Endodermal cell (in vitro differentiated cells): ENCODE results near the gene SGMS1. TPM values are rescaled to one million over a fixed set of nuclear protein-coding genes. Genes with fewer than 3 reads are reported as not detected.

ENCODE experiments used
- DNase-seq: peaks from one replicate; pipeline ENCODE4 v3.0.0-alpha.2; 2017
- H3K27ac ChIP-seq: 2 replicates; pipeline ENCODE4 v1.5.1; 2013; ENCODE audit warnings: mild to moderate bottlenecking, low read depth, low read length, moderate library complexity
- H3K27me3 ChIP-seq: 2 replicates; pipeline ENCODE4 v1.6.1; 2013; ENCODE audit warnings: mild to moderate bottlenecking, low read length, moderate library complexity; ENCODE audit not compliant: insufficient read depth, control insufficient read depth, poor library complexity, severe bottlenecking
- H3K36me3 ChIP-seq: 2 replicates; pipeline ENCODE4 v1.7.0; 2013; ENCODE audit warnings: mild to moderate bottlenecking, low read length, moderate library complexity; ENCODE audit not compliant: control insufficient read depth, insufficient read depth
- H3K4me1 ChIP-seq: one replicate; pipeline ENCODE4 v1.7.0; 2013; ENCODE audit warnings: low read length; ENCODE audit not compliant: control insufficient read depth, insufficient read depth
- H3K4me3 ChIP-seq: 2 replicates; pipeline ENCODE4 v1.5.1; 2013; ENCODE audit warnings: mild to moderate bottlenecking, low read length, moderate library complexity
- H3K9ac ChIP-seq: 2 replicates; pipeline ENCODE4 v1.6.1; 2013; ENCODE audit warnings: mild to moderate bottlenecking, low read length, moderate library complexity; ENCODE audit not compliant: poor library complexity, severe bottlenecking; ENCODE audit errors: extremely low read depth
- H3K9me3 ChIP-seq: 2 replicates; pipeline ENCODE4 v1.6.1; 2013; ENCODE audit warnings: mild to moderate bottlenecking, low read length, moderate library complexity; ENCODE audit not compliant: control insufficient read depth
- H3K27ac Mint-ChIP-seq: 2 replicates; pipeline ENCODE4 v1.8.0; 2020; ENCODE audit warnings: mixed read lengths
- H3K27me3 Mint-ChIP-seq: 2 replicates; pipeline ENCODE4 v1.8.0; 2021; ENCODE audit warnings: mild to moderate bottlenecking, mixed read lengths; ENCODE audit not compliant: insufficient read depth
- H3K36me3 Mint-ChIP-seq: 2 replicates; pipeline ENCODE4 v1.8.0; 2020; ENCODE audit warnings: low read depth, mixed read lengths
- H3K4me1 Mint-ChIP-seq: 2 replicates; pipeline ENCODE4 v1.8.0; 2020; ENCODE audit warnings: mixed read lengths
- H3K4me3 Mint-ChIP-seq: 2 replicates; pipeline ENCODE4 v1.8.0; 2020; ENCODE audit warnings: mild to moderate bottlenecking, moderate library complexity, mixed read lengths
- H3K9me3 Mint-ChIP-seq: 2 replicates; pipeline ENCODE4 v1.8.0; 2020; ENCODE audit warnings: mild to moderate bottlenecking, mixed read lengths
- CTCF ChIP-seq: fragments of 200-600 bp; sonication (generic); conservative IDR thresholded peaks from 2 replicates; pipeline ENCODE4 v1.5.0; 2021; ENCODE audit warnings: antibody characterized with exemption, mild to moderate bottlenecking
- WGBS, 2 experiments: methylation state at CpG; one replicate each; pipeline versions ENCODE4 v1.1.5 to v1.1.7; 2013; ENCODE audit warnings: missing lambda C conversion rate in 2 of 2, mixed read lengths in 1 of 2; ENCODE audit not compliant: insufficient coverage in 1 of 2, insufficient read length in 1 of 2; 5-methylcytosine and 5-hydroxymethylcytosine counted together
- total RNA-seq, 2 donors: library from RNA; stranded (reverse); fragmentation: NEBNext Ultra II Directional in 1 of 2; extraction: Animal tissue kit (Norgen Biotek cat#: 25700) in 1 of 2; gene quantifications; 2 replicates in 1 of 2; 3 replicates in 1 of 2; pipeline ENCODE4 v1.2.1, GENCODE V29; 2021

Gene SGMS1
- total RNA-seq, 2 donors from 2014 or later, result 12.0 to 14.3 TPM

GRCh38 chr10:50400694-50401093 is 223.1 kb downstream of the SGMS1 start:
- WGBS, 2 experiments, result 94 to 98% methylated on average over 2 to 3 of the region's 3 CpGs
- H3K9ac ChIP-seq, result no peak overlapping the region
- no peak overlapping the region for H3K4me3 ChIP-seq
- DNase-seq, result no peak
- H3K4me3 Mint-ChIP-seq, result no peak overlapping the region
- TF ChIP-seq CTCF, result no peak
- no peak overlapping the region for H3K27ac ChIP-seq
- H3K27me3 ChIP-seq, result no peaks in the 10 kb centered on the region
- H3K27me3 Mint-ChIP-seq, result no peaks in the 10 kb centered on the region
- no peaks in the 10 kb centered on the region for H3K36me3 ChIP-seq
- H3K9me3 Mint-ChIP-seq, result no peaks in the 10 kb centered on the region
- H3K9me3 ChIP-seq, result no peaks in the 10 kb centered on the region
- H3K36me3 Mint-ChIP-seq, result no peaks in the 10 kb centered on the region
- H3K4me1 Mint-ChIP-seq, result no peaks in the 10 kb centered on the region
- peaks cover 3% of the 10 kb centered on the region for H3K4me1 ChIP-seq
- no peak overlapping the region for H3K27ac Mint-ChIP-seq

GRCh38 chr10:50398823-50399222 is 224.9 kb downstream of the SGMS1 start:
- no peaks in the 10 kb centered on the region for H3K36me3 ChIP-seq
- Mint-ChIP-seq H3K9me3 (no peaks in the 10 kb centered on the region), H3K4me1 (no peaks in the 10 kb centered on the region), H3K4me3 (no peak overlapping the region), H3K36me3 (no peaks in the 10 kb centered on the region), H3K27me3 (no peaks in the 10 kb centered on the region), H3K27ac (no peak overlapping the region)
- TF ChIP-seq CTCF, result no peak
- no peaks in the 10 kb centered on the region for H3K9me3 ChIP-seq
- peaks cover 3% of the 10 kb centered on the region for H3K4me1 ChIP-seq
- H3K4me3 ChIP-seq, result no peak overlapping the region
- no peak overlapping the region for H3K27ac ChIP-seq
- H3K27me3 ChIP-seq, result no peaks in the 10 kb centered on the region
- 90 to 95% methylated on average over 4 of the region's 4 CpGs for WGBS, 2 experiments
- H3K9ac ChIP-seq, result no peak overlapping the region
- DNase-seq, result no peak

GRCh38 chr10:50398381-50398780 is 225.4 kb downstream of the SGMS1 start:
- no peaks in the 10 kb centered on the region for H3K36me3 ChIP-seq

More at GRCh38 chr10:50398381-50398780, 225.4 kb downstream of the SGMS1 start:
- Histone ChIP-seq H3K4me1 (peaks cover 3% of the 10 kb centered on the region), H3K4me3 (no peak overlapping the region), H3K9me3 (no peaks in the 10 kb centered on the region), H3K9ac (no peak overlapping the region), H3K27ac (no peak overlapping the region), H3K27me3 (no peaks in the 10 kb centered on the region)
- no peak overlapping the region for H3K27ac Mint-ChIP-seq
- no peak for TF ChIP-seq CTCF
- 92% methylated on average over 2 of the region's 2 CpGs; no CpG with 5 or more reads in 1 of the 2 experiments for WGBS, 2 experiments
- no peaks in the 10 kb centered on the region for H3K27me3 Mint-ChIP-seq
- H3K9me3 Mint-ChIP-seq, result no peaks in the 10 kb centered on the region
- no peak overlapping the region for H3K4me3 Mint-ChIP-seq
- no peaks in the 10 kb centered on the region for H3K36me3 Mint-ChIP-seq
- DNase-seq, result no peak
- H3K4me1 Mint-ChIP-seq, result no peaks in the 10 kb centered on the region
